GM21723 (cell line): Measurements from ENCODE around the gene EXOC3.
A peak's percentile ranks its signal among the peaks of the same experiment; 100 is the strongest.

Source experiments
- ATAC-seq: cut with Tn5 transposase; IDR thresholded peaks from one replicate; pipeline ENCODE4 v1.9.1; 2021; ENCODE audit warnings: mild to moderate bottlenecking, moderate library complexity; ENCODE audit not compliant: unreplicated experiment

EXOC3 gene

DNA sequence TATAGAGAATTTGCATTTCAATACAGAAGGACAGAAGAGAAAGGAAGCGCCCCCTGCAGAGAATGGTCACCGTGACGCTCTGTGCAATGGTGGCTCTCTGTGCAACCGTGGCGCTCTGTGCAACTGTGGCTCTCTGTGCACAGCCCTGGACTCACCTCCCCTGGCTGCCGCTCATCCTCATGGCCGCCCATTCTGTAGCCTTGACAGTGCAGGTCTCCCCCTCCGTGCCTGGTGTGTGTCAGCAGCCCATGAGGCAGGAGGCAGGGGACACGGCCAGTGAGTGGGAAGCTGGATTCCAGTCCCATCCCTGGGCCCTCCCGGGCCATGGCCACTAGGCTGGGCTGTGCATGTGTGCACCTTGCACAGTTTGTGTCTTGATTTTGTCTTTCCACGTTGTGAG lies 12.0 kb downstream of the EXOC3 start:
- no peak for ATAC-seq

GRCh38 chr5:455806-456205 lies 12.8 kb downstream of the EXOC3 start:
- no peak for ATAC-seq

DNA sequence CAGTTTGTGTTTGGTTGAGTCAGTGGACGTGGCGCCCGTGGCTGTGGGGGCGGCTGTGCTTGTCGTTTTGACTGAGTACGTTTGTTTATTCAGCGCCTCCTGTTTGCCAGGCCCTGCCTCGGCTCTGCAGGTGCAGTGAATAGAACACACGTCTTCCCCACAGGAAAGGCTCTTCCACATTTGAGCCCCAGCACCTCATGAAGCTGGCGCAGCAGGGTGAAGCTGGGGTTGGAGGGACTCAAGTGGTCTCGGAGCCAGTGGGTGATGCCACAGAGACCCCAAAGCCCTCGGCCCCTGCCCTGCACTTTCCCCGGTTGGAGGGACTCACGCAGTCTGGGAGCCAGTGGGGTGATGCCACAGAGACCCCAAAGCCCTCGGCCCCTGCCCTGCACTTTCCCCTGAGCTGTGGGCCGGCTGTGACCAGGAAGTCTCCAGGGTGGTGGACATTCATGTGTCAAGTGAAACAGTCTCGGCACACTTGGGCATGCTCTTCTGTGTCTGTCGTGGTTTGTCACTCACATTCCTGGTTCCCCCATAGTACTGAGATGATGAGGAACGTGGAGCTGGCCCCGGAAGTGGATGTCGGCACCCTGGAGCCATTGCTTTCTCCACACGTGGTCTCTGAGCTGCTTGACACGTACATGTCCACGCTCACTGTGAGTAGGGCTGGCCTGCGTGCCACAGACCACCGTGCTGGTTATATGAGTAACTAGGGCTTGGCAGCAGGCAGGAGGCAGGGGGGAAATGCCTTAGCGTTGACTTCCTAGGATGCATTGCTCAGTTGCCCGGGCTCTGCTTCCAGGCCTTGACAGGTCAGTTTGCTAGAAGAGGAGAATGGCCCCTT lies 13.6 kb downstream of the EXOC3 start:
- no peak for ATAC-seq

DNA sequence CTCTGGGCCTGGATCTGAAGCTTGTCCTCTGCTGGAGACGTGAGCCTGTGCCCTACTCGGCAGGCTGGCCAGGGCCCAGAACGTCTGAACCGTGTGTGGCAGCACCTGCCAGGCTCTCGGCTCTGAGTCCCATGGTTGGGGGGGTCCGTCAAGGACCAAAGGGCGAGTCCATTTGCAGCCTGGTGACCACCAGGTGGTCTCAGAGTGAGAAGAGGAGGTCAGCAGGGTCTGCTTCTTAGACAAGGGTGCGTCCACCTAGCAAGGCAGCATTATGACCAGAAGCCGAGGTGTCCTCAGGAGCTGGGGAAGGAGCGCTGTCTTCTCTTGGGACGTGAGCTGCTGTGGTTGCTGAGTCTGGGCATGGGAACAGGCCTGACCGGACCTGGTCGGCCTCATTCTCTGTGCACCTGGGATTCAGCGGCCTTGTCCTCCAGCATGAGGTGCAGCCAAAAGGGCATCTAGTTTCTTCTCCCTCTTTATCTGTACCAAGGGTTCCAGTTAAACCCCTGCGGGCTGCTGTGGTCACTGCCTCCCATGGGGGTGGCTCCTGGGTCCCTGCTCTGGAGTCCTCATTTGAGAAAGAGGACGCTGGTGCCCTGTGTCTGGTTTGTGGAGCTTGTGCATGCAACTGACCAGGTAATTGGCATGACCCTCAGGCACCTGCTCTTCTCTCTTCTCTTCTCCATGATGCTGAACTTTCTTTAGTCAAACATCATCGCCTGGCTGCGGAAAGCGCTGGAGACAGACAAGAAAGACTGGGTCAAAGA lies 14.4 kb downstream of the EXOC3 start:
- no peak for ATAC-seq

- ATAC-seq = peak; percentile 74
These were observed 15.8 kb downstream of the EXOC3 start for GRCh38 chr5:458547-459353.

- no peak for ATAC-seq
These were observed 16.7 kb downstream of the EXOC3 start for GRCh38 chr5:459562-460272.

GRCh38 chr5:460273-460625 lies 17.3 kb downstream of the EXOC3 start:
- ATAC-seq = no peak

DNA sequence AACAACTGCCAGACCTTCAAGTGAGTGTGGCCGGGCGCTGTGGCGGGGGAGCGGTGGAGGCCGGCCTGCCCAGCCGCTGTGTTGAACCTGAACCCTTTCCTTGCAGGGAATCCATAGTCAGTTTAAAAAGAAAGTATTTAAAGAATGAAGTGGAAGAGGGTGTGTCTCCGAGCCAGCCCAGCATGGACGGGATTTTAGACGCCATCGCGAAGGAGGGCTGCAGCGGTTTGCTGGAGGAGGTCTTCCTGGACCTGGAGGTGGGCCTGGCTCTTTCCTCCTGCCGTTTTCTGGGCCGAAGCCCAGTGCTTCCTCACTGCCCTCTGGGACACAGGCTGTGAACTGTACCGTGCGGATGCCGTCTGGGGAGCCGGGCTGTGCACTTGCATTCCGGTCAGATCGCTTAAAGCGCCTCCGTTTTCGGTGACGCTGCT lies 19.1 kb downstream of the EXOC3 start:
- no peak for ATAC-seq

GRCh38 chr5:463301-463700 lies 20.3 kb downstream of the EXOC3 start:
- no peak for ATAC-seq

GRCh38 chr5:463952-464351 lies 21.0 kb downstream of the EXOC3 start:
- ATAC-seq = no peak

GRCh38 chr5:464446-464842 lies 21.5 kb downstream of the EXOC3 start:
- no peak for ATAC-seq

DNA sequence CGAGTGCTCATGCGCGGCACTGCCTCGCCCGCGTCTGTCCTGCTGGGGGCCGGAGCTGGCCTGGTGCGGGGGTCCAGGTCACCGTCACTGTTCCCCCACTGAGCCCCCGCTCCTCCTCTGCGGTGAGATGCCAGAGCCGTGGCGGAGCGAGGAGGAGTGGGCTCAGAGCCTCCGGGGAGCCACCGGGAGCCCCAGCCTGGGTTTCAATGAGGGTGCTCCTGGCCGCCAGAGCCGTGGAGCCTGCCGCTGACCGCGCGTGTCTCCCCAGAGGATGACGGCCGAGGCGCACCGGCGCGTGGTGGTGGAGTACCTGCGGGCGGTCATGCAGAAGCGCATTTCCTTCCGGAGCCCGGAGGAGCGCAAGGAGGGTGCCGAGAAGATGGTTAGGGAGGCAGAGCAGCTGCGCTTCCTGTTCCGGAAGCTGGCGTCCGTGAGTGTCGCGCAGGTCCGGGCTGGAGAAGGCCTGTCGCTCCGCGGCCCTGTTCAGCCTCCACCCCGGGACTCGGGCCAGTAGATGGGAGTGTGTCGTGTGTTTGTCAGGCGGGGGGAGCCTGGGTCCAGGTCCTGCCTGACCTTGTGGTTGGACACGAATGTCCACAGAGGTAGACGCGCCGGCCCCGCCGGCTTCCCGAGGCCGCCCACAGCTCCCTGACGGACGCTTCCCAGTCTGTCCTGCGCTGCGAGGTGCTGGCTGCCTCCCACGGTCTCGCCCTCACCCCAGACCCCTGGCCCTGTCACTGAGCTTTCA lies 22.0 kb downstream of the EXOC3 start:
- no peak for ATAC-seq

GRCh38 chr5:465591-466403 lies 22.8 kb downstream of the EXOC3 start:
- no peak for ATAC-seq

DNA sequence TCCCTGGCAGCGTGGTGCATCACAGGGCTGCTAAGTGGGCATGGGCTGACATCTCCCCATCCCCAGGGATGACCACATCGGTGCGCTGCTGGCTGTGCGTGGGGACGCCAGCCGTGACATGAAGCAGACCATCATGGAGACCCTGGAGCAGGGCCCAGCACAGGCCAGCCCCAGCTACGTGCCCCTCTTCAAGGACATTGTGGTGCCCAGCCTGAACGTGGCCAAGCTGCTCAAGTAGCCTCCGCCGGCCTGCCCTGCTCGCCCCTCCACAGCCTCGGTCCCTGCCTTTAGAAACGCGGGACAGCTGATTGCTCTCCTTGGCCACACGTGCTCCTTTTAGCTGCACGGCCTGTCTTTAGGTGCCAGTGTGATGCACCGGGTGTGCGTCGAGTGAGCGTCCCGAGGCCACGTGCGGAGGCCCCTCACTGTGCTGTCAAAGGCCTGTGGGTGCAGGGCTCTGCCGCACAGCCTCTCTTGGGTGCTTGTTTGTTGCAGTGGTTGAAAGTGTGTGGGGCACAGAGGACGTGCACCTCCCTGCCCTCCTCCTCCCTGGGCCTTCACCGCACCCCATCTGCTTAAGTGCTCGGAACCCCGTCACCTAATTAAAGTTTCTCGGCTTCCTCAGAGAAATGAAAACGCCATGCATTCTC lies 23.8 kb downstream of the EXOC3 start:
- no peak for ATAC-seq

- no peak for ATAC-seq
These were observed 25.4 kb downstream of the EXOC3 start for GRCh38 chr5:468401-468800.

DNA sequence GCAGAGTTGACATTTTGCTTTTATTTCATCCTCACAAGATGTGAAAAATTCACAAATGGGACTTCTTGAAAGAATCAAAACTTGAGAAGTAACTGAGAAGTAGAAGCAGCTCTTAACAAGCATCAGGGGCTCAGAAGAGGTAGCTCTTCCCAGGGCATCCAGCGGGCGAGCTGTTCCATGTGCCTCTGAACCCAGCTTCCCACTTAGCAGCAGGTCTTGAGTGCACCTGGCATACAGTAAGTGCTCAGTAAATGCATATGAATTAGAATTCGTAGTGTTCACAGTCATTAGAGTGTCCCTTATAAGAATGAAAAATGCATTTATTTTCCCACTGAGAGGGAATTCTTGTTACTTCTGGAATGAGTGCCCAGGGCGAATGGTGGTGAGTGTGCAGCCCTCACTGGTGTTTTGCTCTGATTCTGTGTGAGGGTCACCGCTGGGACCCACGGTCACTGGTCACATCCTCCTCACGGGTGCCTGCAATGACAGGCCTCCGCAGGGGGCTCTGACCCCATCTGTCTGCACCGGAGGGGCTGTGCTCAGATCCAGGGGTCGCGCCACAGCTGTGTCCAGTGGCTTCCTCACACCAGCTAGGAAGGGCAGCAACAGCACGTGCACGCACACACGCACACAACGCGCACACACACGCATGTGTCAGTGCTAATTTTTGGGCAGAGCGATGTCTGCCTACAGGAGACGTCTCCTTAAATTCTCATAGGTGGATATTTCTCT lies 26.9 kb downstream of the EXOC3 start:
- no peak for ATAC-seq

GRCh38 chr5:470961-471749 lies 28.2 kb downstream of the EXOC3 start:
- ATAC-seq = no peak

DNA sequence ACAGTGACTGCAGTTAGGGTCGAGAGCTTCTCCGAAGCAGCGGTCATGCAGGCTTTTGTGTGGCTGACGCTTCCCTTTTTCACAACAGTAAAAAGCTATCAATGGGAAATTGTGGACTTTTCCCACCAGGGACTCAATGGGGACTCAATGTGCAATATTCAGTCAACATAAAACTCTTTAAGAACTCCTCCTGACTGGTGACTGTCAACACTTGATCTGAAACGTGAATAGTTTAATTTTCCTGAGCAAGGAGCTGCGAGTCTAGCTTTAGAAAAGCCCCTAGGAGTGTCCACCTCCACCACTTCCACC lies 28.7 kb downstream of the EXOC3 start:
- ATAC-seq = no peak
